Right renal cortex interstitium (tissue), 3 donors: Measurements from ENCODE around the gene WDFY1. TPM values are rescaled to one million over a fixed set of nuclear protein-coding genes. Genes with fewer than 3 reads are reported as not detected.
"Not testable (repeated sequence)": the region's sequence is repeated elsewhere in the genome, so short reads cannot be mapped to it uniquely, and the experiment has no call there.

Experiments
- DNase-seq, 3 donors: peaks; one replicate each; pipeline ENCODE4 v3.0.0-alpha.2; 2013; ENCODE audit warnings: low read depth in 3 of 3, low spot score in 2 of 3
- polyA plus RNA-seq, 3 donors: library from polyadenylated mRNA; unstranded; fragments of 120-200 nt; gene quantifications; one replicate each; pipeline ENCODE4 v1.2.1, GENCODE V29; 2013; ENCODE audit not compliant: insufficient read length in 3 of 3

Gene WDFY1
- polyA plus RNA-seq, 3 donors, result 60.4 to 60.9 (median 60.8) TPM

GRCh38 chr2:223900531-223900930 is 44.6 kb downstream of the WDFY1 start:
- DNase-seq, result no peak

- DNase-seq, result no peak
Measured at GRCh38 chr2:223900066-223900465, 45.1 kb downstream of the WDFY1 start.

- DNase-seq, result no peak
Measured at GRCh38 chr2:223897669-223898330, 47.3 kb downstream of the WDFY1 start.

GRCh38 chr2:223896833-223897311 is 48.3 kb downstream of the WDFY1 start:
- DNase-seq, result no peak

GRCh38 chr2:223894968-223895367 is 50.2 kb downstream of the WDFY1 start:
- no peak for DNase-seq

- no peak for DNase-seq
Measured at GRCh38 chr2:223894009-223894408, 51.1 kb downstream of the WDFY1 start.

- no peak for DNase-seq
Measured at GRCh38 chr2:223890721-223891120, 54.4 kb downstream of the WDFY1 start.

- no peak for DNase-seq
Measured at GRCh38 chr2:223889229-223889628, 55.9 kb downstream of the WDFY1 start.

- DNase-seq, result no peak
Measured at GRCh38 chr2:223888251-223888650, 56.9 kb downstream of the WDFY1 start.

- DNase-seq, result no peak
Measured at GRCh38 chr2:223887127-223887526, 58.0 kb downstream of the WDFY1 start.

- DNase-seq, result no peak
Measured at GRCh38 chr2:223886726-223887125, 58.4 kb downstream of the WDFY1 start.

GRCh38 chr2:223884399-223884798 is 60.7 kb downstream of the WDFY1 start:
- DNase-seq, result no peak

- no peak for DNase-seq
Measured at GRCh38 chr2:223882715-223883114, 62.4 kb downstream of the WDFY1 start.

- no peak for DNase-seq
Measured at GRCh38 chr2:223880796-223881195, 64.3 kb downstream of the WDFY1 start.

- no peak for DNase-seq
Measured at GRCh38 chr2:223877721-223878410, 67.3 kb downstream of the WDFY1 start.

GRCh38 chr2:223873672-223874071 is 71.5 kb downstream of the WDFY1 start:
- DNase-seq, result no peak

- DNase-seq, result not testable (repeated sequence)
Measured at GRCh38 chr2:223872772-223873171, 72.4 kb downstream of the WDFY1 start.

- not testable (repeated sequence) for DNase-seq
Measured at GRCh38 chr2:223871661-223872060, 73.5 kb downstream of the WDFY1 start.

- no peak for DNase-seq
Measured at GRCh38 chr2:223870840-223871611, 74.1 kb downstream of the WDFY1 start.

- DNase-seq, result no peak
Measured at GRCh38 chr2:223868005-223868404, 77.1 kb downstream of the WDFY1 start.

GRCh38 chr2:223865907-223866508 is 79.1 kb downstream of the WDFY1 start:
- no peak for DNase-seq
